Measurements from ENCODE around the gene BAZ2B. TPM values are rescaled to one million over a fixed set of nuclear protein-coding genes. Genes with fewer than 3 reads are reported as not detected.

Gene BAZ2B
- total RNA-seq, 1 experiment from 2014 or later: 37.6 TPM

DNA sequence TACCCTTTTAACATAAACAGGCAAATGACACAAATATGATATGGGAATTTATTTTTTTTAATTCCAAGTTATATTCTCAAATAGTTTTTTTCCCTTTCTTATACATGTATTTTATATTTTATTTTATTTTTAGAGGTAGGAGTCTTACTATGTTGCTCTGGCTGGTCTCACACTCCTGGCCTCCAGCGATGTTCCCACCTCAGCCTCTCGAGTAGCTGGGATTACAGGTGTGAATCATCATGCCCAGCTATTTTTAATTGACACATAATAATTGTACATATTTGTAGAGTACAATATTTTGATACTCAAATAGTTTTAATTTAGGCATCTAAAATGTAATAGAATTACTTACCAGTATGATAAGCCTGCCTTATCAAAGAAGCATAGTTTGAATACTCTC is 12.2 kb downstream of the BAZ2B start:
- in situ Hi-C loops (cut with HindIII; ENCODE audit: low pct_unique_long_range_greater_than_20kb, low sequenced_read_pairs): loop anchor here (25.0 kb wide), 1 partner anchor 108 kb away; the partner anchor contains the start of gene MARCHF7
- no peak for DNase-seq (ENCODE audit: low read depth, low spot score)

GRCh38 chr2:159600752-159601151 is 15.6 kb downstream of the BAZ2B start:
- no peak for DNase-seq (ENCODE audit: low read depth, low spot score)
- in situ Hi-C loops (cut with HindIII; ENCODE audit: low pct_unique_long_range_greater_than_20kb, low sequenced_read_pairs): loop anchor here (25.0 kb wide), 1 partner anchor 112 kb away; the partner anchor contains the start of gene MARCHF7

DNA sequence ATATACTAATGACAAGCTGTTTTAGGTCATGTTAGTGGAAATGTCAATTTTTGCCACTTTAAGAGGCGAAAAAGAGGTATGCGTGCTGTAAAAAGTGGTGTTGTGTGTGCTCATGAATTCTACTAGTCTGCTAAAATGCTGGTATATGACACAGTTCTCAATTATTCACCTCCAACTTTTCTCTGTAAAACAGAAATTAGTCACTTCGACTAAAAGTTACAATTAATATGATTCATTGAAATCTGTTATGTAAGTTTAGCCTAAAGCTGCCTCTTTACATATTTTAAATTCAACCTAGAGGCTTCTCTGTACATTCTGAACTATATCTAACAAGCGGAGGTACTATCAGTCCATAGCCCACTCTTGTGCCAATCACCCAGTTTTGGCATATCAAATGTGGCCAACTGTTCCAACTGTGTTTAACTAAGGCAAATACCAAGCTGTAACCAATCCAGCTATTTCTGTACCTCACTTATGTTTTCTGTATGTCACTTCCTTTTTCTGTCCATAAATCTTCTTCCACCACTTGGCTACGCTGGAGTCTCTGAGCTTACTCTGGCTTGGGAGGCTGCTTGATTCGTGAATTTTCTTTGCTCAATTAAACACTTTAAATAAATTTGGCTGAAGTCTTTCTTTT is 20.8 kb downstream of the BAZ2B start:
- no peak for DNase-seq (ENCODE audit: low read depth, low spot score)
- in situ Hi-C loops (cut with HindIII; ENCODE audit: low pct_unique_long_range_greater_than_20kb, low sequenced_read_pairs): no loop called here

- peak; percentile 40 for DNase-seq (ENCODE audit: low read depth, low spot score)
- in situ Hi-C loops (cut with HindIII; ENCODE audit: low pct_unique_long_range_greater_than_20kb, low sequenced_read_pairs): no loop called here
Observed at GRCh38 chr2:159592441-159592840, 23.9 kb downstream of the BAZ2B start.

GRCh38 chr2:159591221-159591620 is 25.1 kb downstream of the BAZ2B start:
- DNase-seq (ENCODE audit: low read depth, low spot score): no peak
- in situ Hi-C loops (cut with HindIII; ENCODE audit: low pct_unique_long_range_greater_than_20kb, low sequenced_read_pairs): no loop called here

GRCh38 chr2:159589286-159589685 is 27.1 kb downstream of the BAZ2B start:
- in situ Hi-C loops (cut with HindIII; ENCODE audit: low pct_unique_long_range_greater_than_20kb, low sequenced_read_pairs): no loop called here
- DNase-seq (ENCODE audit: low read depth, low spot score): no peak

- in situ Hi-C loops (cut with HindIII; ENCODE audit: low pct_unique_long_range_greater_than_20kb, low sequenced_read_pairs): no loop called here
- DNase-seq (ENCODE audit: low read depth, low spot score): no peak
Observed at GRCh38 chr2:159586034-159586433, 30.3 kb downstream of the BAZ2B start.

DNA sequence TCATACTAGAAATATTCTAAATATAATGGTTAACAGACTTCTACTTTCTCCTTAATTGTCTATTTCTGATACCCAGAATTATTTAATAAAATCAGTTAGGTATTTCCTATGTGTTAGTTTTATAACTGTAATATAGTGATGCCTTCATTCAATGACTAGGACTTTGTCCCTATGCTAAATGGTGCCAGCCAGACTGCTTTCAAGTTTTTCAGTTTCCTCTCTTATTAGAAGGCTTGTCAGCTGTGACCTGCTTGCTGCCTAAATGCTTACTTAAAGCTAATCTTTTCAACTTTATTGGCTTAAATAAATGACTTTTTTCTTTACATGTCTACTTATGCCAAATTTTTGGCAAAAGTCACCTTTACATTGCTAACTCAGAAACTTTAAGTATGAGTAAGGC is 30.7 kb downstream of the BAZ2B start:
- in situ Hi-C loops (cut with HindIII; ENCODE audit: low pct_unique_long_range_greater_than_20kb, low sequenced_read_pairs): no loop called here

GRCh38 chr2:159584796-159585195 is 31.6 kb downstream of the BAZ2B start:
- in situ Hi-C loops (cut with HindIII; ENCODE audit: low pct_unique_long_range_greater_than_20kb, low sequenced_read_pairs): no loop called here

More for the DNA sequence above, 30.7 kb downstream of the BAZ2B start:
- no peak for DNase-seq (ENCODE audit: low read depth, low spot score)

GRCh38 chr2:159573846-159574606 is 42.3 kb downstream of the BAZ2B start:
- in situ Hi-C loops (cut with HindIII; ENCODE audit: low pct_unique_long_range_greater_than_20kb, low sequenced_read_pairs): no loop called here
- DNase-seq (ENCODE audit: low read depth, low spot score): no peak

More at GRCh38 chr2:159584796-159585195, 31.6 kb downstream of the BAZ2B start:
- DNase-seq (ENCODE audit: low read depth, low spot score): no peak

GRCh38 chr2:159573294-159573693 is 43.1 kb downstream of the BAZ2B start:
- in situ Hi-C loops (cut with HindIII; ENCODE audit: low pct_unique_long_range_greater_than_20kb, low sequenced_read_pairs): no loop called here
- DNase-seq (ENCODE audit: low read depth, low spot score): no peak

DNA sequence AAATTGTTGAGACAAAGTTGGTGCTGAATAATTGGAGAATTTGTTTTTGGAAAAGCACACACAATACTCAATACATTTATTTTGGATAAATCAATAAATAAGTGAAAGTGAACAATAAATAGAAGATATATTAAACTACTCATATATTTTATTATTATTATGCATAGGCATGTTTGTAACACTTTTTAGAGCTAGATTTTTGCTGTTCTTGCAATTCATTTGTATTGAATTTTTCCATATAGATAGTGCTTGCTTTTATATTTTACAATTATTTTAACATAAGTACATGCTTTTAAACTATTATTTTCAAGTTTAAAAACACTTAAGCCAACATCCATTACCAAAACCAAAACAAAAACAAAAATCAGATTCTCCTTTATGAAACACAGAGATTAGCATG is 43.9 kb downstream of the BAZ2B start:
- in situ Hi-C loops (cut with HindIII; ENCODE audit: low pct_unique_long_range_greater_than_20kb, low sequenced_read_pairs): no loop called here

DNA sequence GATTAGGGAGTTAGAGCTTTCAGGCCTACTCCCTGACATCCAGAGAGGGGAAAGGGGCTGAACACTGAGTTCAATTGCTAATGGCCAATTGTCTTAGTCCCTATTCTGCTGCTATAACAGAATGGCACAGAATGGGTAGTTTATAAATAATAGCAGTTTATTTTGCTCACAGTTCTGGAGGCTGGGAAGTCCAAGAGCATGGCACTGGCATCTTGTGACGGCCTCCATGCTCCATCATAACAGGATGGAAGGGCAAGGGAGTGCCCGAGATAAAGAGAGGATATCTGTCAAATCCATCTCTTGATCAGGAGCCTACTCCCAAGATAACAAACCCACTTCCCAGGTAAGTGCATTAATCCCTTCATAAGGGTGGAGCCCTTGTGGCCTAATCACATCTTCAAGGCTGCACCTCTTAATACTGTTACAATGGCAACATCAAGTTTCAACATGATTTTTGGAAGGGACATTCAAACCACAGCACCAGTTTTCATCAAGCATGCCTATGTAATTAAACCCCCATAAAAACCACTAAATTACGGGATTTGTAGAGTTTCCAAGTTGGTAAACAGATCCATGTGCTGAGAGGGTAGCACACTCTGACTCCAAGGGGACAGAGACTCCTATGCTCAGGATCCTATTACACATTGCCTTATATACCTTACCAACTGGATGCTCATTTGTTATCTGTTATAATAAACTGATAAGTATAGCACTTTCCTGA is 44.6 kb downstream of the BAZ2B start:
- in situ Hi-C loops (cut with HindIII; ENCODE audit: low pct_unique_long_range_greater_than_20kb, low sequenced_read_pairs): no loop called here
- no peak for DNase-seq (ENCODE audit: low read depth, low spot score)

More for the DNA sequence above, 43.9 kb downstream of the BAZ2B start:
- no peak for DNase-seq (ENCODE audit: low read depth, low spot score)

DNA sequence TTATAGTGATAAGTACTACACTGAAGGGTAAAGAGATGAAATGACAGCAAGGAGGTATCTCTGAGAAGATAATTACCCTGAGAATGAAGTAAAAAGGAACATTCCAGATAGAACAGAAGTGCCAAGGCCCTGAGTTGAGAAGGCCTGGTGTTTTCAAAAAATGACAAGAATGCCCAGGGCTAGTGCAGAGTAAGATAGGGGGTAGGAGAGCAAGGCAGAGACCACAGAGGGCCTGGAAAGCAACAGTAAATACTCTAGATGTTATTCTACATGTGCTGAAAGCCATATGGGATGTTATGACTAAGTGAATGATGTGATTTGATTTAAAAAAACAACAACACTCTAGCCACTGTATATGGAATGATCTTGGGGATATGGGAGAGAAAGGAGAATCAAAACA is 52.3 kb downstream of the BAZ2B start:
- in situ Hi-C loops (cut with HindIII; ENCODE audit: low pct_unique_long_range_greater_than_20kb, low sequenced_read_pairs): no loop called here
- DNase-seq (ENCODE audit: low read depth, low spot score): no peak

DNA sequence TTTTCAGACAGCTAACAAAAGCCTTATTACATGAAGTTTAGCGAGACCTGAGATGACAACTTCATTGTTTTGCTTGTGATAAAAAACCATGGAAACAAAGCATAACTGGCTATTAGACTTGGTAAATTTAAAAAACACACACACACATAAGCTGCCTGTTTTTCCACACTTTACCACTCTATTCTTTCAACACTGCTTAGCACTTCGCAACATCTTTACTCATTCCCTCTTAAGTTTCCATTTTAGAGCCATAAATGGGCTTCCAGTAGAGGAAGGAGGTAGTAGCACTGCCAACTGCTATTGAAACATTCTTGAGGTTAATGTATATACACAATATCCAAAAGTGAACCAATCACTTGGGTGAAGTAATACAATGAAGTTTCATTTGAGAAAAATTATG is 54.1 kb downstream of the BAZ2B start:
- in situ Hi-C loops (cut with HindIII; ENCODE audit: low pct_unique_long_range_greater_than_20kb, low sequenced_read_pairs): no loop called here

DNA sequence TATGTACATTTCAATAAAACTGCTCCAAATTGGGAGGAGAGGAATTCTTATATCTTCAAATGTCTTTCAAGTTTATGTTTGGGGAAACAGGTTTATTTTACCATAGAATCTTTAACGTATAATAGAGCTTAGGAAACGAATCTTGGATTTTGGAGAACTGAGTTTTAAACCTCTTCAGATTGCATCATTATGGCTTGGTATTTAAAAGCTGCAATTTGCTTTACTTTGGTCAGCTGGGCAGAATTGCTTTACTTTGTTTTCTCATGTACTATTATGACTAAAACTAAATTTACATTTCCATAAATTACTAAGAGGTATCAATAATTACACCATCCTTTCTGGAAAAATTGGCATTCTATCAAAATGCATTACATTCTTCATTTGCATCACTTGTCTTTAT is 54.6 kb downstream of the BAZ2B start:
- in situ Hi-C loops (cut with HindIII; ENCODE audit: low pct_unique_long_range_greater_than_20kb, low sequenced_read_pairs): no loop called here

More for the DNA sequence above, 54.1 kb downstream of the BAZ2B start:
- no peak for DNase-seq (ENCODE audit: low read depth, low spot score)

DNA sequence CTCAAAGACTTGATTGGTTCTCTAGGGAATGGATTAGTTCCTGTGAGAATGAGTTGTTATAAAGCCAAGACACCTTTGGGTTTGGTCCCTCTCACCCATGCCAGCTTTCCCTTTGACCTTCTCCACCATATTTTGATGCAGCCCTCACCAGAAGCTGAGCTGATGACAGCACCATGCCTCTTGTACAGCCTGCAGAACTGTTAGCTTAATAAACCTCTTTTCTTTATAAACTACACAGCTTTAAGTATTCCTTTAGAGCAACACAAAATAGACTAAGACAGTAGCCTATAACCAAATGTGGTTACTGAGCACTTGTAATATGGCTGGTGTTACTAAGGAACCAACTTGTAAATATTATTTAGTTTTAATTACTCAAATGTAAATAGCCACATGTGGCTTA is 55.1 kb downstream of the BAZ2B start:
- in situ Hi-C loops (cut with HindIII; ENCODE audit: low pct_unique_long_range_greater_than_20kb, low sequenced_read_pairs): no loop called here
- no peak for DNase-seq (ENCODE audit: low read depth, low spot score)

More for the DNA sequence above, 54.6 kb downstream of the BAZ2B start:
- DNase-seq (ENCODE audit: low read depth, low spot score): no peak

GRCh38 chr2:159559034-159559433 is 57.3 kb downstream of the BAZ2B start:
- DNase-seq (ENCODE audit: low read depth, low spot score): no peak
- in situ Hi-C loops (cut with HindIII; ENCODE audit: low pct_unique_long_range_greater_than_20kb, low sequenced_read_pairs): no loop called here

All from SK-MEL-5 (cell line).